GM18858 (cell line): ENCODE measurements around the gene ANKS1A.

ENCODE experiments used
- ATAC-seq: cut with Tn5 transposase; IDR thresholded peaks from one replicate; pipeline ENCODE4 v1.9.1; 2021; ENCODE audit not compliant: unreplicated experiment

The ANKS1A gene

DNA sequence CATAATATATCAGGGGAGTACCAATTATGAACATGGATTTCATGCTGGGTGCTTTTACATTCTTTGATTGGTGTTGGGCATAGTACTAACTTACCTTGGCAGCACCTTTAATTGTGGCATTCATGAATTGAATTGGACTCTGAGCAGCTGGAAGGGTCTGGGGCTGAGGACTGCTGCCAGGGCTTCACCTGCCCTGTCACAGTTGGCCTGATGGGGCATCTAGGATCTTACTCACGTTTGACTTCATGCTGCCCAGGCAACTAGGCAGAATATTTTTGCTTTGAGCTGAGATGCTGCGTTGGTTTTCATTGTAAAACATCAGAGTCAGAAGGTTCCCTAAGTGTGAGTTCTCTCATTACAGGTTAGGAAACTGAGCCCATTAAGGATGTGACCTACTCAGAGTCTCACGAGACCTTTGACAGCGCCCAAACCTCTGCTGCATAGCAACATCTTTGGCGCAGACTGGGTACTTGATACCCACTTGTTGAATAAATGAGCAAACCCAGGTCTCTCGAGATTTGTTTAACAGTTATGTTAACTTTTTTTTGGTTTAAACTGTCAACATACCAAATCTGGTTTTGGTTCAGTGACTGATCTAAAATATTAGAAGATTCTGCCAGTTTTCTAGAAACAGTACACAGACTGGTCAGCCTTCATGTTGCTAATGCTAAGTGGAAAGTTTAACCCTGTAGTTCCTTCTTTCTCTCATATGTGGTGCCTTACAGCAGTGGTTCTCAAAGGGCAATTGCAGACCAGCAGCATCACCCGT lies 147.2 kb downstream of the ANKS1A start:
- ATAC-seq = no peak

DNA sequence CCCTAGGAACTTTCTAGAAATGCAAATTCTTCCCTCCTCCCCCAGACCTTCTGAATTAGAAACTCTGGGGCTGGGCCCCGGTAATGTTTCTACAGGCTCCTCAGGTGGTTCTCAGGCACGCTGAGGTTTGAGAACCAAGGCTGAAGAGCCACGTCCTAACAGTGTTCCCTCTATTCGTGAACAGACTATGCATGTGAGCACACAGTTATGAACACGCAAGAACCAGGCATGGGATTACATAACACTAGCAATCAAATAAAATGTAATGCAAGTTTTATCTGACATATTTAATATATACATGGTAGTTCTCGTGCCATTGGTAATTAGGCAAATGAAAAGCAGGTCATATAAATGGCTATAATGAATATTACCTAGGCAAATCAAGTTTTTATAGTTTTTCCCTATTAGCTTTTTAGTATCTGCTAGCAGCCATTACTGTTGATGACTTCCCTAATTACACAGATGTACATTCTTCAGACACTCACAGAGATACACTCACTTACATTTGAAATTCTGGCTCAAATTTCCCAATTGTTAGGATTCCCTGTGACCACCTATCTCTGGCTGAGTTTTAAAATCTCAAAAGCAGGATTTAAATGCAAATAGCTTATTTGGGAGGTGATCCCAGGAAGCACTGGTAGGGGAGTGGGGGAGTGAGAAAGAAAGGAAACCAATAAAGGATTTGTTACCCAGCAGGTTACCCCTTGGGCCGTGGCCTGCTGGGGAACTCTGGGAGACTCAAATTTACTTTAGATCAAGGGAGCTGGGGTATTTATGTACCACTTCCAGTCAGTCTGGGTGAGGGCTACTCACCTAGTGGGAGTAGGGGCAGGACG lies 148.0 kb downstream of the ANKS1A start:
- ATAC-seq = no peak

DNA sequence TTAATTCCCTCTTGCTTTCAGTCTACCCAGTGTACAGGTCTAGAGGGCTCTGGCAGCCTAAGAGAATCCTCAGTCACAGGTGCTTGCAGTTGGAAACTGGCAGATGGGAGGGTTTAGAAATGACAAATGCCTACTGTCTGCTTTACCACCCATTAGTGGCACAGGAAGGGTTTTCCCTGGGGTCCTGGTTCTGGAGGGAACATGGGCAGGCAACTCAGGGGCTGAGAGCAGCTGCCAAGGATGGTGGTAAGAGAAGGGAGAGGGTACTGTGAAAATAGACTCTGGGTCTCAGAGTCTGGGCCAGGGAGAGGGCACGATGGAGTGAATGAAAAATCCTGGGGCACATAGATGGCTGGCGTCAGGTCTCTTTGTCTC lies 148.6 kb downstream of the ANKS1A start:
- ATAC-seq = no peak

DNA sequence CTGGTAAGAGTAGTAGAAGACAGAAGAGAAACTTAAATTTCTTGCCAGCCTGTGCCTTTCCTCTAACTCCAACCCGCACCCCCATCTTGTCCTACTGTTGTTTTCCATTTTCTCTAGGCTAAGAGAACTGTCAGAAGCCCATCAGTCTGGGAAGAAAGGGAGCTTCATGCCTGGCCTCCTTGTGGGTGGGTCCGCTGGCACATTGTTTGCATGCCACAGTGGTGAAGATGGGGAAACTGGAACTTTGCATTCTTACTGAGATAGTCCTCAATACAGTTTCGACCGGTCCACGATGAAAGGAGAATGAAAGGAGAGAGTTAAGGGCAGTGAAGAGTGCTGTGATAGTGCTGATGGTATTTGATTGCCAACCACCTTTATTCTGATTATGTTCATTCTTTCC lies 149.0 kb downstream of the ANKS1A start:
- ATAC-seq = no peak

DNA sequence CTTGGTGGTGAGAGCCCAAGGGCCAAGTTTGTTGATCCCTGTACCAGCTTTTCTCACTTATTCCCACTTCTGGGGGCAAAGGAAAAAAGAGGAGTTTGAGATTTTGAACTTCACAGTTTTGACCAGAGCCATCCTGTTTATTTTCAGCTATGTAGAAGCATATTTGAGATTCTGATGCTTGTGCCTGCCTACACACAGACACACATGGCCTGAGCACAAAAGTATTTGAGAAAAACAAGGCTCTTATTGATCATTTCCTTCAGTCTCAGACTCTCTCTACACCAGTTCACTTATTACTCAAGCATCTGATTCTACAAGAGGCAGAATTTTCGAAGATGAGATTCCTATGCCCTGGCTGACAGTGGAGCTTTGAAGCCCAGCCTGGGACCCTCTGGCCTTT lies 151.3 kb downstream of the ANKS1A start:
- ATAC-seq = no peak

DNA sequence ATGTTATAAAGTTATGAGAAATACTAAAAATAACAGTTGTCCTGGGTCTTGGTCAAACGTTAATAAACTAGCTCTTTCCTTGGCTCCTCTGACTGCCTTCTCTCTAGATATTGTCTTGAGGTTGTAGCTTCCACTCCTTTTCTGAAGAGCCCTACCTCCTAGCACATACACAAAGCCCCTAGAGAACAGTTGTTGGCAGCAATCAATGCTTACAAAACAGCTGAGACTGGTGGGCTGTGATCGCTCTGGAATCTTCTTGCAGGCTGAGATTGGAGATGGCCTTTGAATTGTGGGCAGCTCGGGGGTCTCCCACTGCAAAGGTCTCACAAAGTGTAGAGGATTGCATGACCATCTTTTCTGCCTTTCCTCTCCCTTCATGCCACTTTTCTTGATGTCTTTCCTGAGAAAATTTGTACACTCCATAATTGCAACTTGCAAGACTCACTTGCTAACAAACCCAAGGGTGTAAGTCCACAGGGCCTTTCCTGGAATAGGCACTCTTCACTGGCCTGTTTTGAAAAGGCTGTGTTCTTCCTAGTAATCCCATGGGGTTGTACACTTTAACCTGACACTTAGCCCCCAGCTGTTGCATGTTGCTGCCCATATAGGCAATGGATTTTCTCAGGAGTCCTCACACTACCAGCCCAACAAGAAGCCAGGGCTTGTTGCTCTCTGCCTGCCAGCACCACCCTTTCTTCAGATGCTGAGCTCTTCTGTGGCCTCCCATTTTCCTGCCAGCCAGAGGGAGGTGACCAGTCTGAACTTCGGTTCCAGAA lies 152.2 kb downstream of the ANKS1A start:
- ATAC-seq = no peak

DNA sequence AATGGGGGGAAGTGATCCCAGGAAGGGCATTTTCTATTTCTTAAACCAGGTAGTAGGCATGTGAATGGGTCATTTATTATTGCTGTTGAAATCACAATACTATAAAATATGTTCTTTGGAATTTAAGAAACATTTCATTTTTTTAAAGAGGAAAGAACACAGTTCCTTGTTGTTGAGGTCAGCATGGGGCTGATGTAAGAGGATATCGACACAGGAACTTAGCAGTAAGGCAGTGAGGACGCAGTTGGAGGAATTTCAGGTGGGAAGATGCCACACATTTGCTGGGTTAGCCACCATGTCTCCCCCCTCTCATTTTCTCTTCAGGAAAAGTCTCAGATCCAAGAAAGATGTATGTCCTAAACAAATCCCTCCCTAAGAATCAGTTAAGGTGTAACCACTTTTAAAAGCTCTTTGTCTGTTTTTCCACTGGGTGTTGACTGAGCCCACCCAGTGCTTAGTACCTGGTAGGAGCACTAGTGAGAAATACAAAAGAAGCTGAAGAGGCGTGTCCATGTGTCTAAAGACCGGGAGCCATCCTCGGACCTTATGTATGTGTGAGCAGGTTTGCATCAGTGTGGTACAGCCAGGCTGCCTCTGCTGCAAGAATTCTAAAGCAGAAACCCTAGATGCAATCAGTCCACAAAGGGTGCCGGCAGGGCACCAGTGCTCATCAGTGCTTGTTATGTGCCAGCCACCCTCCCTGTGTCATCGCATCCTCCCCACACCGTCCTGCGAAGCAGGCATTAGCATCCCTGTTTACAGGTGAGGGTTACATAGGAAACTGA lies 153.2 kb downstream of the ANKS1A start:
- ATAC-seq = no peak

DNA sequence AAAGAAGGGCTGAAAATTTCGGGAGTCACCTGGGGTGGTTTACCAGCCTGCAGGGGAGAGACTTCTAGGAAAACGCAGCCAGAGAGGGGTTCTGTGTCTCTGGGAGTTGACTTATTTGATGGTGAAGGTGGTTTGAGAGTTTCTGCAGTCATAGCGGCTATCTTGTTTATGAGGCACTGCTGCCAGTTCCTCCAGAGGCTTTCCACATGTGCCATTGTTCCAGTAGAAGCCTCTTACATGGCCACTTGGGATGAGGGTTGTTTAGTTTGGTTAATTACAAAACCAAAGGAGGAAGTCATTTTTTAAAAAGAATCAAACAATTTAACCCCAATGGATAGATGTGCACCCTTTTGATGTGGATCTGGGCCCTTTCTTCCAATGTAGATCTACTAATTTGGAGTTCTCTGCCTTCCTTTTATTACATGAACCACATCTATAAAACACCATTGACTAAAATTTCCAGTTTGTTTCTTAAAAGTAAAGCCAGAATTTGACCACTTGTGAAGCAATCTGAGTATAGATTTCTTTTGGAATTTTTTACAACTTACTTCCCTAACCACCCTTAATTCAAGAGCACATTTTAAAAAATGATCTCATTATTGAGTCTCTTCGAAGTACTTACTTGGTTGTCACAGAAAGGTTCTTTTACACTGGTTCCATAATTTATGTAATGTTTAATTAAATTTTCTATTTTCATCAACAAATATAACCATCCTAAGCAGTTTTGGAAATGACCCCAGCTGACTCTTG lies 154.5 kb downstream of the ANKS1A start:
- no peak for ATAC-seq

DNA sequence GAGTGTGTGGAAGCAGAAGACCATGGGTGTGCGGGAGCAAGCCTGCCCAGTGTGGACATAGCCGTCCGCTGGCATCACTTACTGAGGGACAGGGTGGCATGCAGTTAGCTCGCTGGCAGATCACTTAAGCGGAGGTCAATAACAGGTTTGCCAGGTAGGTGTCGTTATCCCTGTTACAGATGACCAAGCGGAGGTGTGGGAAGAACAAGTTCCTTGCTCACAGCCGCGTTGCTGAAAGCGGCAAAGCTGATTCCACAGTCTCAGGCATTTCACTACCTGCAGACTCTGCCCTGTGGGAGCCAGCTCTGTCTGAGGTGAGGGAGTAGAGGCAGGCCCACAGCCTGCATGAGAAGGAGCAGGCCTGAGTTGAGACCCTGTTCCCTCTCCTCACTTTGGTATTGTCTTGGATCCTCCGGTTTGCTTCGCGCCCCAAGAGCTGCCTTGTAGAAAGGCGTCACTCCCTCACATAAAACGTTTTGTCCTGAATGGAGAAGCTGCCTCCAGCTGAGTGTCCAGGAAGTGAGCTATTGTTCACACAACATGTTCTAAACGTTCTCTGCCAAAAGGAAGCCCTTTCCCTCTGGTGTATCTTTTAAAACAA lies 155.2 kb downstream of the ANKS1A start:
- no peak for ATAC-seq

DNA sequence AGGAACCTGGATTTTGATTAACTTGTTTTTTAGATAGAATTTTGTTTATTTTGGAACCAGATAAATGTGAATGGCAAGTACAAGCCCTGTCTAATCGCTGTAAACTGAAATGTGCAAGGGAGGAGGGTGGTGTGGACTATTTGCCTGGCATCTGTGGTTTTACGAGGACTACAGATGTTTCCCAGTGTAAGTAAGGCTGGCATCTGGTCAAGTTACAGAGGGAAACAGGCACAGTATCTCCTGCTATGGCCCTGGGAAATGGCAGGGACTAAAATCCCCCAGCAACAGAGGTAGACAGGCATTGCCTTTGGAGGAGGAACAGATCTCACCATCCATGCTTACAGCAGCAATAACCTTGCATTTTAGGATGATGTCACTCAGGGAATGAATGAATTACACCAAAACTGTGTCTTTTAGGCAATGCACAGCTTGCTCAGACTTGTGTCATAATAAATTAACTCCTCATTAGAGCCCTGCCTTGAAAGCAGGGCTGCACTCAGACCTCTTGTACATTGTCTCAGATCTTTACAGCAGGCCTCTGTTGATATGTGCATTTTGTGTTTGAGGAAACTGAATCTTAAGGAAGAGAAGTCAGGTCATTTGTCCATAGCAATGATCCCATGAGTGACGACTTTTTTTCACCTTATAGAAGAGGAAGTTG lies 155.8 kb downstream of the ANKS1A start:
- no peak for ATAC-seq

DNA sequence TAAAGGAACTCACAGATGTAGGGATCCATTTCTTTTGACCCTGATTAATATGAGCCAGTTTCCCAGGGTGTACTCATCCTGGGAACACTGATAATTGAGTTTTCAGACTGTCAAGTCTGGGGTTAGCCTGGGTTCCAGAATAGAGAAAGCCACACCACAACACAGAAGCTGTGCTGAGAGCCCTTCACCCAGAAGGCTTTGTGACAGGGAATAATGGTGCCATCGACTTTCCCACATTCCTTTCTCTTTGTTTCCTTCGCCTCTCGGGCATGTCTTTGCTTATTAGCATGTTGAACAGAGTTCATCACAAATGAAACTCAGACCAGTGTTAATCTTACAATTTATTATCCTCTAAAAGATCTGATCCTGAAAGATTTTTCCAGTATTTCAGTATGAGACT lies 157.0 kb downstream of the ANKS1A start:
- ATAC-seq = no peak

DNA sequence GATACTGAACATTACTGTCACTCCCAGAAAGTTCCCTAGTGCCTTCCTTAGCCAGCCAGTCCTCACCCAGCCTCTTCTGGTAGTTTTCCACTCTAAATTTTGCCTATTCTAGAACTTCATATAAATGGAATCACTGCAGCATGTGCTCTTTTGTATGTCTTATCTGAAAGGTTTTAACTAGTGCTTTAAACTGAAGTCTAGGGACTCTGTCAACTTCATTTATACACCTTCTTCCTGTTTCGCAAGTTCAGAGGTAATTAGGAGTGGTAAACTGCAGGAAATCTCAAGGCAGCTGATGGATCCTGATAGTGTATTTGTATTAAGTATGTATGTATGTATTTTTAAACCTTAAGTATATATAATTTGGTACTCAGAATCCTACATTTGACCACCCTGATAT lies 157.8 kb downstream of the ANKS1A start:
- ATAC-seq = no peak

DNA sequence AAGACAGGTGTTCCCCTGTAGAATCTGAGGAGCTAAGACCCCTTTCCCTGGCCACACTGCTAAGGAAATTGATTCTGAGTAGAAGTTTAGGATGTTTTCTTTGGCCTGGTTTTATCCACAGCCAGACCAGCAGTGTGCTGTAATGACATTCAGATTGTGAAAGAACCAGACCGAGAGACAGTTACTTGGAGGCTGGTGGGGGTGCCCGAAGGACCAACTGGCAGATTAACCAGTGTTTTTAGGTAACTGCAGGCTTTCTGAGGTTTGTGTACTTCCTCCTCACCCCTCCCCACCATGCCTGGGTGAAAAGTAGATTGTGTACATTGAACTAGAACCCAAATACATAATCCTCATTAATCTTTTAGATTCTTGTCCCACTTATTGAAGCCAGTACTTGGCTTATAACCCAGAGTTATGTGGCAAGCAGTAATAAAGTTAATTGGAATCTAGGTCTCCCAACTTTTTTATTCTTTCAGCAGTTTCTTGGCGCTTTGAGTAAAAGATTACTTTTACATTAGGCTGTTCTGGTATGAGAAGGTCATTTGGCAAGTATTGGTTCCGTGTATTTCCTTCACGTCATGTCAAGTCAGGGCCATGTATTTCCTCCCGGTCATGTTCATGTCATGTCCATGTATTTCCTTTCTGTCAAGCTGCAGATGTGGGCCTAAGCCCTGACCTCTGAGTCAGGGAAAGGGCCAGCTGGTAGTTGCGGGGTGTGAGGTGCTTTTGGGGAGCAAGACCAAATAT lies 158.4 kb downstream of the ANKS1A start:
- ATAC-seq = no peak

DNA sequence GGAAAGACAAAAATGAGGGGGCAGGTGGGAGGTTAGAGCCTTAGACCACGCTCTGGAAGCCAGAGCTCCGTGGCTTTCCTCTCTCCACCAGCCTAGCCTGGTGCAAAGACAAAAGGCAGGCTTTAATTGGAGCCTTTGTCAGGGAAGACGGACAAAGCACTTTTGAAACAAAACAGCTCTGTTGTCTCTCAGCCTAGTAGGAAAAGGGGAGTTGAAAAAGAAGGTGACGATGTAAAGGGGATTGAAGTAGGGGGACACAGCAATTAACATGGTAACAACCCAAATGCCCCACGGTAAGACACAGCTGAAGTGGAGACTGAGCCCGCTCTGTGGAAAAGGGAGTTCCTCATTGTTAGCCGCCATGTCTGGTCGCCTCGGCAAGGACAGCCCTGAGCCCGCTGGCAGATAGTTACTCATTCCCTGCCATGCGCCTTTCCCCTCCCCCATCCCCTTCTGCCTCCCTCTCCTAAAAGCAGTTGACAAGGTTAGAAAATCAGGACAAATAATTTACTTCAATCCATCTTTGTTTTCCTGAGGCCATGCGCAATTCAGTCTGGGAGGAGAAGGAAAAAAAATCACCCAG lies 159.1 kb downstream of the ANKS1A start:
- no peak for ATAC-seq

DNA sequence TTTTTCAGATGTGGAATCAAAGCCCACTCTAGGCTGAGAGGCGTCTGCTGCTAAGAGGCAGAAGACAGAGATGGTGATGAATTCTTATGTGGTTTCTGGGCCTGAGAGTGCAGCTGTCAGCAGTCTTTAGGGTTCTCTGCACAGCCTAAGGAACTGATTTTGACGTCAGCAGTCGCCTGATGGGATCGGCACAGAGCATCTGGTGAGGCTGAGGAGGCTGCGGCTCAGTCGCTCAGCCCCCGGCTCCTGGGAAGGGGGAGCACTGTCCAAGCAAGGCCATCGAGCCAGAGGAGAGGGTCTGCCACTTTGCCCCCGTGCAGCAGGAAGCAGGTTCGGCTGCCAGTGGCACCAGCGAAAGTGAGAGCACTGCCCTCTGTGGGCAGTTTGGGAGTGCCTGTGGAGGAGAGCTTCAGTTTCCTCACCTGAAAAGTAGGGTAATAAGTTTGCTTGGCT lies 159.6 kb downstream of the ANKS1A start:
- no peak for ATAC-seq

DNA sequence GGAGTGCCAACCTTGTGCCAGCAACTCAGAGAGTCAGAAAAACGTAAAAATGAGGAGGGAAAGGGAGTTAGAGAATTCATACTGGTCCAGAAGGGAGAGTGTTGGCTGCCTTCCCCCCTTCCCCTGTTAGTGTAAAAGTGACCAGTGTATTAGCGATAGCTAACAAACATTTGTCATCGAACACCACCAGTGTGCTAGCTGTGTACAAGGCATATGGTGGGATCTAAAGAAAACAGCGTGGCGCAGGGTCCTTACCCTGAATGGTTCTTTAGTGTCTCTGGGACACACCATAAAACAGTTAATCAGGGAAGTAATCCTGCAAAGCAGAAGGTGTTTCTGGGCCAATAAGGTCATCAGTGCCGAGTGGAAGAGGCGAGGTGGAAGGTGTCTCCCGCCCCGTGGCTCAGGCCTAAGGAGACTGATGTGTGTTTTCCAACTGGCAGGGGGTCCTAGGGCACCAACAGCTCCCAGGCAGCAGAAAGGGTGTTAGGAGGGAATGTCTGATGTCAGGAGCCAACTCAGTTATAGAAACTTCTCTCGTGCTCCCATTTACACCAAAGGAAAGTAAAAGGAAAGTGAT lies 160.2 kb downstream of the ANKS1A start:
- ATAC-seq = no peak

DNA sequence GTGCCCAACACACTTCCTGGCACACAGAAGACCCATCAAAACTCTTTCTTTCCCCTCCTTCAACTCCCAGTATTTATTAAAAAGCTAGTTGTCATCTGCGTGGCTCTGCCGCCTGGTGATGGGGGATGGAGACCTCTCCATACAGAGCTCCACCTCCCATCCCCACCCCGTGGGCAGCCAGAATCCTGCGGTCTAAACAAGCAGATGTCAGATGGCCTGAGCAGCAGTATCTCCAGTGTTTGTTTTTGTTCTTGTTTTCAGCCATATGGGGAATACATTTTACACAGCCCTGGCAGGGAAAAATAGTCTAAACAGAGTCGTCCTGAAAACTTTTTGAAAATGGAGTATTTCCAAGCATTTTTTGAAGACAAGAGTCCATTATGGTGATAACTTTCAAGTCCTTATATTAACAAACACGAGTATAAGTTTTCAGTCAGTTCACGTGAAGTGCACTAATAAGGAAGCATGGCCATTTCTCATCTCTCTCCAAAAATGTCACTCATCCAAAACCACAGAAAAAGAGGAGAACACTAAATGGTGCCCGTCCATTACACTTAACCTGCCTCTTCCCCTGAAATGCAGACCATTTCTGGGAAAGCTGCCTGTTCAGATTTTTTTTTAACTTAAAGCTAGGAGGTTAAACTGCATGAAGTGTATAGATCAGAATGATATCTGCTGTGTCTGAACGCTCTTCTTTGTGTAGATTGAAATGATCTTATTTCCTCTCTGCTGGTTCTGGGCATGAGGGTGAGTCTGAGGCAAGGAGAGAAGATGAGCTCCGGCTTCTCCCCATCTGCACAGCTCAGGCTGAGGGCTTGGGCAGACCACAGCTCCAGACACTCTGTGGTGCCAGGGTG lies 161.1 kb downstream of the ANKS1A start:
- ATAC-seq = no peak
